GM19193 (cell line): ENCODE data around the gene STK11.

Experiments used
- POLR2A ChIP-seq: IDR thresholded peaks from 4 replicates; pipeline ENCODE4 v1.6.1; 2011; ENCODE audit not compliant: insufficient read depth, insufficient read length; ENCODE audit errors: extremely low read depth

Gene STK11

DNA sequence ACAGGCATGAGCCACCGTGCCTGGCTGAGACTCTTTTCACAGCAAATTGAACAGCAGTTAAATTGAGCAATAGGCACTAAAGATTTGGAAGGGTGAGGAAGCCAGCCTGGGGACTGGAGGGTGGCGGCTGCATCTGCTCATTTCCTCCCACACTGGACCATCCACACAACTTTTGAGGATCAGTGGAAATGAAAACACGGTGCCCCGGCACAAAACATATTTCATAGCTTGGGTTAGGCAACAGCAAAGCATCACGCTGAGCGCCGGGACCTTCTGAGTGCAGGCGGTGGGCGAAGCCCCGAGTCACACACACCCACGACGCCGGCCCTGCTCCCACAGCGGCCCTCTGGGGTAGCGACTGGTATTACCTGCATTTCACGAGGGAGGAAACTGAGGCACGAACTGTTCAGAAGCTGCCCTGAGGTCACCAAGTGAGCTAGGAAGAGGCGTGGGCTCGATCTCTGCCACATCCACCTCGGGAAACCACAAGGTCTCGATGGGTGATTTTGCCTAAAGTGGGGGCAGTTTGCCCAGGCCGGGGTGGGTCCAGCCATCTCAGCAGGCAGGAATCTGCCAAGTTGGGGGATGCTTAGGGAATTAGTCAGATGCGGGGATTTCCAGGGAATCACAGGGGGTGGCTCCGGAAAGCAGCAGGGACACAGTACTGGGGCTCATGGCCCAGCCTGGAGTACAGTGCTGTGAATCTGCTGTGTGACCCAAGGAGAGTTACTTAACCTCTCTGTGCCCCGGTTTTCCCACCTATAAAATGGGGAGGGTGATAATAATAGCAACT, 28.1 kb upstream of the STK11 start:
- no peak for TF ChIP-seq POLR2A

DNA sequence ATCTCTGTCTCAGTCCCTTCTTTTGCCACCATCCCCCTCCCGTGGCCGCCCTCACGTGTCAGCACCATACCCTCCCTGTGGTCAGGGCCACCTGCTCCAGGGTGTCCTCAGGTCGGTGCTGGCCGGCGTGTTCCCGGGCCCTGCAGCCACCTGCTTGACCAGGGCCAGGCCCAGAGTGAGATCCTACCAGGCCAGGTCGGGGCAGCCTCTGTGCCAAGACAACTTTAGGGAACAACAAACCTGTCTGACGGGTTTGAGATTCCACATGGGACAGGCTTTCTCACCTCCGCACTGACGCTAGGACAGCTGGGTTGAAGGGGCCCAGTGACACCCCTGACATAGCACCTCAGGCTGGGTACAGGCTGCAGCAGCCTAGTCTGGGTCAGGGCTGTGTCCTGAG, 24.0 kb upstream of the STK11 start:
- TF ChIP-seq POLR2A: no peak

DNA sequence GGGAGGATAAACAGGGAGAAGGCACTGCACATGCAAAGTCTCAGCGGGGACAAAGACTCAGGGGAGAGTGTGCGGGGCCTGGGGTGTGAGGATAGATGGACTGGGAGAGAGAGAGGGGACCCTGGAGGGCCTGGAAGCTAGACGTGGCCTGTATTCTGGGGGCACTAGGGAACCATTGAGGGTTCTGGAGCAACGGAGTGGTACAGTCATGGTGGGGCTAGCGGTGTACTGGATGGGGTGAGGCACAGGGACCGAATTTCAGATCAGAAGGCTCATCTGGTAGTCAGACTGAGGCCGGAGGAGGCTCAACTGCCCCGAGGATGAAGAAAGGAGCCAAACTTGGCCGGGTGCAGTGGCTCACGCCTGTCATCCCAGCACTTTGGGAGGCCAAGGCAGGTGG, 23.5 kb upstream of the STK11 start:
- TF ChIP-seq POLR2A: no peak

DNA sequence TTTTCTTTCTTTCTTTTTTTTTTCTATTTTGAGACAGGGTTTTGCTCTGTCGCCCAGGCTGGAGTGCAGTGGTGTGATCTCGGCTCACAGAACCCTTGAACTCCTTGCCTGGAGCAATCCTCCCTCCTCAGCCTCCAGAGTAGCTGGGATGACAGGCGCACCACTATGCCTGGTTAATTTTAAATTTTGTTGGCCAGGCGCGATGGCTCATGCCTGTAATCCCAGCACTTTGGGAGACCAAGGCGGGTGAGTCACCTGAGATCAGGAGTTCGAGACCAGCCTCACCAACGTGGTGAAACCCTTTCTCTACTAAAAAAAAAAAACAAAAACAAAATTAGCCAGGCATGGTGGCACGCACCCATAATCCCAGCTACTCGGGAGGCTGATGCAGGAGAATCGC, 22.9 kb upstream of the STK11 start:
- no peak for TF ChIP-seq POLR2A

DNA sequence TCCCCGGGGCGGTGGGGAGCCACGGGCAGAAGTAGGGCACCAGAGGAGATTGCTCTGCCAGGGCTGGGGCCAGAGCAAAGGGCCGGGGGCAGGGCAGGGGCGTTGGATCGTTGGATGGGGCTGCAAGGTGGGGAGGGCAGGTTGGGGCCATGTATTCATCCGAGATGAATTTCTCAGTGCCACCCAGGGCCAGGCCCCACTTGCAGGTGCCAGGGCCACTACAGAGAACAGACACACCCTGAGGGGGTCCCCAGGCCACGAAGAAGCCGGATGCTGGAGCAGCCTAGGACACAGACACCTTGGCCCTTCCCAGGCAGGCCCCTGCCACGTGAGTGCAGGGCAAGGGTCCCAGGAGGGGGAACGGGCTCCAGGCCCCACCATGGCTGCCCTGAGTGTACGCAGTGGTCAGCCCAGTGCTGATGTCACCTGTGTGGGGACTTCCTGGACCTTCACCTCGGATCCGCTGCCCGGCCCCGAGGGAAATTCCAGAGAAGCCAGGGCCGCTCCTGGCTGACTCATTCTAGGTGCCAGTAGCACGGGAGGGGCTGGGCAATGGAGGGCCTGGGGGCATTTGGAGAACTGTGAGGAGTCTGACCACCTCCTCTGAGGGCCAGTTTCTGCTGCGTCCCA, 21.9 kb upstream of the STK11 start:
- no peak for TF ChIP-seq POLR2A

GRCh38 chr19:1189419-1189818, 16.2 kb upstream of the STK11 start:
- no peak for TF ChIP-seq POLR2A

DNA sequence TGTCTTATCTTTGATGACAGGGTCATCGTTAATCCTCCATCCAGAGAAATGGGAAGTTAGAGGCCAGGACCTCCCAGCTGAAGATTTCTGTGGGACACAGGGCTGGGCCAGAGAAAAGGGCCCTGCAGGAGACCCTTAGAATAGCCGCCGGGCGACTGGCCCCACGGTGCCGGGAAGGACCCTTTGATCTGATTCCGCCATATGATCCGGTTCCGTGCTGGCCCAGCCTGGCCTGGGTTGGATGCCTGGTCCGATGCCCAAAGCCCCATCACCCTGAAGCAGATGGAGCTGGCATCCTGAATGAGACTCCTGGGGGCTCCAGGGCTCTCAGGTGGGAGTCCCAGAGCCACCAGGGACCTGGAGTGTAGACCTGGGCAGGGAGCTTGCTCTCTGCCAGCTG, 6.0 kb upstream of the STK11 start:
- TF ChIP-seq POLR2A: no peak

DNA sequence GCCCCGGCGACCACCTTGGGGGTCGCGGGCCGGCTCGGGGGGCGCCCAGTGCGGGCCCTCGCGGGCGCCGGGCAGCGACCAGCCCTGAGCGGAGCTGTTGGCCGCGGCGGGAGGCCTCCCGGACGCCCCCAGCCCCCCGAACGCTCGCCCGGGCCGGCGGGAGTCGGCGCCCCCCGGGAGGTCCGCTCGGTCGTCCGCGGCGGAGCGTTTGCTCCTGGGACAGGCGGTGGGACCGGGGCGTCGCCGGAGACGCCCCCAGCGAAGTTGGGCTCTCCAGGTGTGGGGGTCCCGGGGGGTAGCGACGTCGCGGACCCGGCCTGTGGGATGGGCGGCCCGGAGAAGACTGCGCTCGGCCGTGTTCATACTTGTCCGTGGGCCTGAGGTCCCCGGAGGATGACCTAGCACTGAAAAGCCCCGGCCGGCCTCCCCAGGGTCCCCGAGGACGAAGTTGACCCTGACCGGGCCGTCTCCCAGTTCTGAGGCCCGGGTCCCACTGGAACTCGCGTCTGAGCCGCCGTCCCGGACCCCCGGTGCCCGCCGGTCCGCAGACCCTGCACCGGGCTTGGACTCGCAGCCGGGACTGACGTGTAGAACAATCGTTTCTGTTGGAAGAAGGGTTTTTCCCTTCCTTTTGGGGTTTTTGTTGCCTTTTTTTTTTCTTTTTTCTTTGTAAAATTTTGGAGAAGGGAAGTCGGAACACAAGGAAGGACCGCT, 729 bp downstream of the STK11 start:
- no peak for TF ChIP-seq POLR2A

GRCh38 chr19:1206864-1207450, 1.4 kb downstream of the STK11 start:
- no peak for TF ChIP-seq POLR2A

GRCh38 chr19:1210227-1210538, 4.6 kb downstream of the STK11 start:
- TF ChIP-seq POLR2A: no peak

DNA sequence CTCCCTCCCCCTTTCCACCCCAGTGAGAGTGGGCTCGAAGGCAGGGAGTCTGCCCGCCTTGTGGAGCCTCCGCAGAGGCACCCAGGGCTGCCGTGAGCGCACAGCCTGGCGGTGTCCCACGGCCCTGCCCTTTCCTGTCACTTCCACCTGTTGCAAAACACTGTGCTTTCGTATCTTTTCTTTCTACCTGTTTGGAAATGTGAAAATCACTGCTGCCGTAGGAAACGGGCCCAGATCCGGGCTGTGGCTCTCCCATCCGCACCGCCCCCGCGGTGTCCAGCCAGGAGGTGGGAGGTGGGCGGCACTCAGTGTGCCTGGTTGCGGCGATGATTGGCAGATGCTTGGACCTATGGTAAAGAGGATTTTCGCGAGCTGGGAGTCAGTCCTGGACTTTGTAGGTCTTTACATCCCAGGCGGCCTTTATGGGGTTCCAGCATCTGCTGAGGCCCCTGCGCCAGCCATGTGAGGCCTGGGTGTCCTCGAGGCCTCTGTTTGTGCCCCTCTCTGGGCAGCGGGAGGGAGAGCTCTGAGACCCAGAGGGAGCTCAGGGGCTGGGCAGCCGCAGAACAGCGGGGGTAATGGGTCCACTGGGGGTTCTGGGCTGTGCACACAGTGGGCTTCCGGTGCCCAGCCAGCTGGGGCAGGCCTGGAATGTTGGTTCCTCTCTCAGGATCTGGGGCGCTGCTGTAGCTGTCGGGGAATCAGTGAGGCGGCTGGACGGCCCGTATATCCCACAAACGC, 6.1 kb downstream of the STK11 start:
- no peak for TF ChIP-seq POLR2A

GRCh38 chr19:1213391-1214286, 8.1 kb downstream of the STK11 start:
- no peak for TF ChIP-seq POLR2A

DNA sequence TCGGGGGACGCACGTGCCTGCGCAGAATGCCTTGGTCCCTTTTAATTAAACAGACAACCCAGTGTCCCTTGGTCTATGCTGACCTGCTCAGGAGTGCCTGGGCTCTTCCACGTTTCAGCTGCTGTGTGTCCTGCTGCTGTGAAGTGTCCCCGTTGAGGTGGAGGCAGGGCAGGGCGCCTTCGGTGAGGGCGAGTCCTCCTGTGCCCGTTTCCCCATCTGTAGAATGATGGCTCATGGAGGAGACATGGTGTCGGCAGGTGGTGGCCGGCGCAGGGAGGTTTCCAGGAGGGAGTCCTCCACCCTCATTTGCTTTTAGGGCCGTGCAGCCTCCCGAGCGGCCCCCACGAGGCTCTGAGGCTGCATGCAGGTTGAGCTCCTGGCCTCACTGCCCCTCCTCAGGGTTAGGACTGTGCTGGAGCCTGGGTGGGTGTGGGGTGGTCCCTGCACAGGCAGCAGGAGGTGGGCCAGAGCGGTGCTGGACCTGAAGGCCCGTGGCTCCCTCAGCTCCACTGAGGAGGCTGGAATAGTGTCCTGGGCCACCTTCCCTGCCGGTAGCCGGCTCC, 8.8 kb downstream of the STK11 start:
- no peak for TF ChIP-seq POLR2A
